K562 (cell line): ENCODE results near the gene LTO1. TPM values are rescaled to one million over a fixed set of nuclear protein-coding genes. Genes with fewer than 3 reads are reported as not detected.

Experiments used
- CREM ChIP-seq: IDR thresholded peaks from 2 replicates; pipeline ENCODE4 v1.6.1; 2014; ENCODE audit warnings: antibody characterized with exemption, low read depth
- FOXA3 ChIP-seq, 2 experiments: fragments of 450-650 bp in 1 of 2; sonication (generic) in 1 of 2; formaldehyde crosslinking; IDR thresholded peaks in 1 of 2; conservative IDR thresholded peaks in 1 of 2; 2 replicates each; pipeline versions ENCODE4 v1.4.0 to v1.8.0; 2020 to 2022; ENCODE audit warnings: mild to moderate bottlenecking in 2 of 2, missing genetic modification reagents in 1 of 2
- FOXJ3 ChIP-seq: sonication (generic); formaldehyde crosslinking; IDR thresholded peaks from 2 replicates; pipeline ENCODE4 v1.4.0; 2020; ENCODE audit warnings: mild to moderate bottlenecking, missing genetic modification reagents
- L3MBTL2 ChIP-seq: fragments of 450-650 bp; IDR thresholded peaks from 2 replicates; pipeline ENCODE4 v1.6.1; 2016; ENCODE audit warnings: mild to moderate bottlenecking, moderate library complexity
- NELFE ChIP-seq: IDR thresholded peaks from 2 replicates; pipeline ENCODE4 v1.6.1; 2011; ENCODE audit warnings: mild to moderate bottlenecking; ENCODE audit not compliant: insufficient read depth, insufficient read length
- SMAD3 ChIP-seq: fragments of 450-650 bp; formaldehyde crosslinking; conservative IDR thresholded peaks from 2 replicates; pipeline ENCODE4 v1.4.0; 2020; ENCODE audit warnings: mild to moderate bottlenecking
- SMARCA5 ChIP-seq: fragments of 450-650 bp; IDR thresholded peaks from 2 replicates; pipeline ENCODE4 v1.6.1; 2016
- SP1 ChIP-seq: sonication (generic); formaldehyde crosslinking; IDR thresholded peaks from 2 replicates; pipeline ENCODE4 v1.8.1; 2022; ENCODE audit warnings: mild to moderate bottlenecking, missing genetic modification reagents
- SRF ChIP-seq, 2 experiments: fragments of 250-450, 450-650 bp in 1 of 2; sonication (Bioruptor Pico) in 1 of 2; sonication (generic) in 1 of 2; formaldehyde crosslinking; IDR thresholded peaks; 2 replicates each; pipeline versions ENCODE4 v1.5.0 to v1.5.1; 2020 to 2022; ENCODE audit warnings: mild to moderate bottlenecking in 1 of 2, missing genetic modification reagents in 1 of 2
- ZNF76 ChIP-seq: fragments of 250-450 bp; sonication (Bioruptor Pico); IDR thresholded peaks from 2 replicates; pipeline ENCODE4 v1.4.0; 2020; ENCODE audit warnings: mild to moderate bottlenecking, moderate library complexity, borderline replicate concordance
- ZNF764 ChIP-seq: fragments of 250-450 bp; sonication (Bioruptor Pico); IDR thresholded peaks from 2 replicates; pipeline ENCODE4 v1.4.0; 2020; ENCODE audit warnings: low read depth, mild to moderate bottlenecking, moderate library complexity
- polyA plus RNA-seq, 8 experiments: library from polyadenylated mRNA; depleted of rRNA in 4 of 8; stranded (reverse) in 5 of 8; unstranded in 3 of 8; fragments of >200 nt; fragmentation: Nextera tagmentation in 2 of 8; fragmentation: Illumina TruSeq in 1 of 8; extraction: Ambion mirVana in 2 of 8; extraction: Trizol in 1 of 8; gene quantifications; 2 replicates each; pipeline versions ENCODE4 v1.2.1 to v1.2.3, GENCODE V29; 2011 to 2014; ENCODE audit warnings: inconsistent platforms in 1 of 8, missing spikeins in 1 of 8
- total RNA-seq, 7 experiments: library from RNA; depleted of rRNA in 6 of 7; stranded (reverse); fragments of >200 nt in 6 of 7; fragmentation: Illumina TruSeq in 2 of 7; extraction: Trizol in 2 of 7; gene quantifications; 2 replicates each; pipeline versions ENCODE4 v1.2.1 to v1.2.3, GENCODE V29; 2011 to 2021; ENCODE audit warnings: low replicate concordance in 1 of 7
- TF ChIP-seq, protein P1 (sequence below): fragments of 200-800 bp; sonication (Bioruptor generic); IDR thresholded peaks from 2 replicates; pipeline ENCODE4 v1.6.1; 2016; ENCODE audit warnings: missing genetic modification characterization, missing compliant biosample characterization
- TF ChIP-seq, protein P2 (sequence below): fragments of 200-800 bp; sonication (Bioruptor generic); IDR thresholded peaks from 2 replicates; pipeline ENCODE4 v1.6.1; 2017; ENCODE audit warnings: missing genetic modification characterization, missing compliant biosample characterization
- TF ChIP-seq, protein P3 (sequence below), 2 experiments: IDR thresholded peaks; 2 replicates each; pipeline ENCODE4 v1.6.1; 2011; ENCODE audit warnings: borderline replicate concordance in 1 of 2, control low read depth in 1 of 2, low read depth in 1 of 2, low read length in 1 of 2, mild to moderate bottlenecking in 1 of 2, mixed read lengths in 1 of 2, moderate library complexity in 1 of 2; ENCODE audit not compliant: insufficient read depth in 1 of 2, insufficient read length in 1 of 2, poor library complexity in 1 of 2, severe bottlenecking in 1 of 2; ENCODE audit errors: extremely low read depth in 1 of 2
- TF ChIP-seq, protein P4 (sequence below): sonication (generic); formaldehyde crosslinking; IDR thresholded peaks from 2 replicates; pipeline ENCODE4 v1.9.0; 2022; ENCODE audit warnings: mild to moderate bottlenecking, missing genetic modification reagents
- TF ChIP-seq, protein P5 (sequence below): sonication (generic); formaldehyde crosslinking; IDR thresholded peaks from 2 replicates; pipeline ENCODE4 v1.8.1; 2023; ENCODE audit warnings: mild to moderate bottlenecking, missing genetic modification reagents, moderate library complexity

LTO1 gene
- total and polyA plus RNA-seq, 9 of the 15 experiments (the other 6 are each of a cell fraction or from before 2014, with no cell fraction given), result 2.6 to 43.4 (median 19.1) TPM

DNA sequence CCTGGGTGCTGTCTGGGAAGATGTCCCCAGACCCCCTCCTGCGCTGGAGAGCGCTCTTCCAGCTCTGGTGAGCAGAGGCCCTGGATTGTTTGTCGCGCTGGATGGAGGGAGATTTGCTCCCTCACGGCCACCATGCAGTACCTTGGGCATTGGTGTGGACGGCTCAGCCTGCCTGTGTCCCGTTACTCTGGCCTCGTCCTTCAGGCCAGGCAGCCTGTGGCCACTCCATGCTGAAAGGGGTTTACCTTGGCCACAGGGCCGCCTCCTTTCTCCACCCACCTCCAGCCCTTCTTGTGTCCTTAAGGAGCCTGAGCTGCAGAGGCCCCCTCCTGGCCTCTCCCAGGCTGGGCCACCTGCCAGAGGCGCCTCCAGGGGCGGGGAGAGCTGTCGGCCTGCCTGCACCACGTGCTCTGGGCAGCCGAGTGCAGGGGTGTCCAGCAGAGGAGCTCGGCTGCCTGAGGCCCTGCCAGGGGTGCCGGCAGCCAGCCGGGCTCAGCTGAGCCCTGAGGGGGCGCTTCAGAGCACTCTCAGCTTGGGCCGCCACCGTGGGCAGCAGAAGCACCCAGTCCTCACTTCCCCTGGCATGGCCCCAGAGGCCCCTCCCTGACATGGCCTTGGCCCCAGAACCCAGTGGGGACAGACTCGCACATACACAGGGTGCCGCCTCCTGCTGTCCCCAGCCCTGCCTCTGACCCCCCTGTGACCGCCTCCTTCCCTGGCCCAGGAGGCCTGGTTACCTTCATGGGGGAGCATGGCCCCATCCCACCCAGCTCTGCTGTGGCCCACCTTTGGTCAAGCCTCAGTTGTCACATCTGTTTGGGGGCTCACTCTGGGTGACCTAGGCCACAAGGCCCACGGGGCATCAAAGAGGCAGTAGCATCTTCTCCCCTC lies 30.8 kb downstream of the LTO1 start (continued):
- TF ChIP-seq, protein P1, sequence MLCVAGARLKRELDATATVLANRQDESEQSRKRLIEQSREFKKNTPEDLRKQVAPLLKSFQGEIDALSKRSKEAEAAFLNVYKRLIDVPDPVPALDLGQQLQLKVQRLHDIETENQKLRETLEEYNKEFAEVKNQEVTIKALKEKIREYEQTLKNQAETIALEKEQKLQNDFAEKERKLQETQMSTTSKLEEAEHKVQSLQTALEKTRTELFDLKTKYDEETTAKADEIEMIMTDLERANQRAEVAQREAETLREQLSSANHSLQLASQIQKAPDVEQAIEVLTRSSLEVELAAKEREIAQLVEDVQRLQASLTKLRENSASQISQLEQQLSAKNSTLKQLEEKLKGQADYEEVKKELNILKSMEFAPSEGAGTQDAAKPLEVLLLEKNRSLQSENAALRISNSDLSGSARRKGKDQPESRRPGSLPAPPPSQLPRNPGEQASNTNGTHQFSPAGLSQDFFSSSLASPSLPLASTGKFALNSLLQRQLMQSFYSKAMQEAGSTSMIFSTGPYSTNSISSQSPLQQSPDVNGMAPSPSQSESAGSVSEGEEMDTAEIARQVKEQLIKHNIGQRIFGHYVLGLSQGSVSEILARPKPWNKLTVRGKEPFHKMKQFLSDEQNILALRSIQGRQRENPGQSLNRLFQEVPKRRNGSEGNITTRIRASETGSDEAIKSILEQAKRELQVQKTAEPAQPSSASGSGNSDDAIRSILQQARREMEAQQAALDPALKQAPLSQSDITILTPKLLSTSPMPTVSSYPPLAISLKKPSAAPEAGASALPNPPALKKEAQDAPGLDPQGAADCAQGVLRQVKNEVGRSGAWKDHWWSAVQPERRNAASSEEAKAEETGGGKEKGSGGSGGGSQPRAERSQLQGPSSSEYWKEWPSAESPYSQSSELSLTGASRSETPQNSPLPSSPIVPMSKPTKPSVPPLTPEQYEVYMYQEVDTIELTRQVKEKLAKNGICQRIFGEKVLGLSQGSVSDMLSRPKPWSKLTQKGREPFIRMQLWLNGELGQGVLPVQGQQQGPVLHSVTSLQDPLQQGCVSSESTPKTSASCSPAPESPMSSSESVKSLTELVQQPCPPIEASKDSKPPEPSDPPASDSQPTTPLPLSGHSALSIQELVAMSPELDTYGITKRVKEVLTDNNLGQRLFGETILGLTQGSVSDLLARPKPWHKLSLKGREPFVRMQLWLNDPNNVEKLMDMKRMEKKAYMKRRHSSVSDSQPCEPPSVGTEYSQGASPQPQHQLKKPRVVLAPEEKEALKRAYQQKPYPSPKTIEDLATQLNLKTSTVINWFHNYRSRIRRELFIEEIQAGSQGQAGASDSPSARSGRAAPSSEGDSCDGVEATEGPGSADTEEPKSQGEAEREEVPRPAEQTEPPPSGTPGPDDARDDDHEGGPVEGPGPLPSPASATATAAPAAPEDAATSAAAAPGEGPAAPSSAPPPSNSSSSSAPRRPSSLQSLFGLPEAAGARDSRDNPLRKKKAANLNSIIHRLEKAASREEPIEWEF (CRISPR knock-in tag), result no peak
- no peak for TF ChIP-seq FOXJ3
- TF ChIP-seq SMARCA5, result no peak
- no peak for TF ChIP-seq CREM
- 0 out of 2 replicates have a peak, but pooled peaks have one; percentile 9 for TF ChIP-seq SP1 (CRISPR knock-in tag)
- TF ChIP-seq ZNF76 (CRISPR knock-in tag), result no peak
- TF ChIP-seq SMAD3 (CRISPR knock-in tag), result no peak
- TF ChIP-seq, protein P2, sequence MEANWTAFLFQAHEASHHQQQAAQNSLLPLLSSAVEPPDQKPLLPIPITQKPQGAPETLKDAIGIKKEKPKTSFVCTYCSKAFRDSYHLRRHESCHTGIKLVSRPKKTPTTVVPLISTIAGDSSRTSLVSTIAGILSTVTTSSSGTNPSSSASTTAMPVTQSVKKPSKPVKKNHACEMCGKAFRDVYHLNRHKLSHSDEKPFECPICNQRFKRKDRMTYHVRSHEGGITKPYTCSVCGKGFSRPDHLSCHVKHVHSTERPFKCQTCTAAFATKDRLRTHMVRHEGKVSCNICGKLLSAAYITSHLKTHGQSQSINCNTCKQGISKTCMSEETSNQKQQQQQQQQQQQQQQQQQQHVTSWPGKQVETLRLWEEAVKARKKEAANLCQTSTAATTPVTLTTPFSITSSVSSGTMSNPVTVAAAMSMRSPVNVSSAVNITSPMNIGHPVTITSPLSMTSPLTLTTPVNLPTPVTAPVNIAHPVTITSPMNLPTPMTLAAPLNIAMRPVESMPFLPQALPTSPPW, result 0 out of 2 replicates have a peak, but pooled peaks have one; percentile 9
- no peak for TF ChIP-seq SRF (CRISPR knock-in tag; IDR thresholded peaks at IDR 0.05)
- no peak for TF ChIP-seq NELFE
- TF ChIP-seq, protein P3, sequence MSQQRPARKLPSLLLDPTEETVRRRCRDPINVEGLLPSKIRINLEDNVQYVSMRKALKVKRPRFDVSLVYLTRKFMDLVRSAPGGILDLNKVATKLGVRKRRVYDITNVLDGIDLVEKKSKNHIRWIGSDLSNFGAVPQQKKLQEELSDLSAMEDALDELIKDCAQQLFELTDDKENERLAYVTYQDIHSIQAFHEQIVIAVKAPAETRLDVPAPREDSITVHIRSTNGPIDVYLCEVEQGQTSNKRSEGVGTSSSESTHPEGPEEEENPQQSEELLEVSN (IDR thresholded peaks at IDR 0.05; ENCODE audit: borderline replicate concordance in 1 of 2, extremely low read depth in 1 of 2, insufficient read depth in 1 of 2, insufficient read length in 1 of 2, low read depth in 1 of 2, low read length in 1 of 2, poor library complexity in 1 of 2, severe bottlenecking in 1 of 2), result peak; percentile 51 to 75
- TF ChIP-seq L3MBTL2, result peak; percentile 64
- TF ChIP-seq, protein P4, sequence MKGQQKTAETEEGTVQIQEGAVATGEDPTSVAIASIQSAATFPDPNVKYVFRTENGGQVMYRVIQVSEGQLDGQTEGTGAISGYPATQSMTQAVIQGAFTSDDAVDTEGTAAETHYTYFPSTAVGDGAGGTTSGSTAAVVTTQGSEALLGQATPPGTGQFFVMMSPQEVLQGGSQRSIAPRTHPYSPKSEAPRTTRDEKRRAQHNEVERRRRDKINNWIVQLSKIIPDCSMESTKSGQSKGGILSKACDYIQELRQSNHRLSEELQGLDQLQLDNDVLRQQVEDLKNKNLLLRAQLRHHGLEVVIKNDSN (CRISPR knock-in tag), result peak; percentile 46
- no peak for TF ChIP-seq ZNF764 (CRISPR knock-in tag)
- TF ChIP-seq, protein P5, sequence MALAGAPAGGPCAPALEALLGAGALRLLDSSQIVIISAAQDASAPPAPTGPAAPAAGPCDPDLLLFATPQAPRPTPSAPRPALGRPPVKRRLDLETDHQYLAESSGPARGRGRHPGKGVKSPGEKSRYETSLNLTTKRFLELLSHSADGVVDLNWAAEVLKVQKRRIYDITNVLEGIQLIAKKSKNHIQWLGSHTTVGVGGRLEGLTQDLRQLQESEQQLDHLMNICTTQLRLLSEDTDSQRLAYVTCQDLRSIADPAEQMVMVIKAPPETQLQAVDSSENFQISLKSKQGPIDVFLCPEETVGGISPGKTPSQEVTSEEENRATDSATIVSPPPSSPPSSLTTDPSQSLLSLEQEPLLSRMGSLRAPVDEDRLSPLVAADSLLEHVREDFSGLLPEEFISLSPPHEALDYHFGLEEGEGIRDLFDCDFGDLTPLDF (CRISPR knock-in tag), result no peak
- TF ChIP-seq FOXA3 (CRISPR knock-in tag; conservative IDR thresholded peaks at IDR 0.05 in 1 of 2, IDR thresholded peaks at IDR 0.05 in 1 of 2), result 0 out of 4 replicates have a peak, but pooled peaks of 1 of the 2 experiments have one; percentile 31
- TF ChIP-seq, all 486 proteins: peak for 12
